Activated T-cell treated with anti-CD3 and anti-CD28 coated beads for 48 hours (primary cell): ENCODE measurements around the gene RFC2.

Experiments used
- DNase-seq: peaks from one replicate; pipeline ENCODE4 v3.0.0-alpha.2; 2020; ENCODE audit warnings: low read depth

RFC2 gene

GRCh38 chr7:74254129-74254857 lies at the start of gene RFC2:
Gene RFC2, minus strand, starts transcription at chr7:74254399. Its CDS starts 16 bp downstream, at chr7:74254383.
- DNase-seq, result peak; percentile 99

DNA sequence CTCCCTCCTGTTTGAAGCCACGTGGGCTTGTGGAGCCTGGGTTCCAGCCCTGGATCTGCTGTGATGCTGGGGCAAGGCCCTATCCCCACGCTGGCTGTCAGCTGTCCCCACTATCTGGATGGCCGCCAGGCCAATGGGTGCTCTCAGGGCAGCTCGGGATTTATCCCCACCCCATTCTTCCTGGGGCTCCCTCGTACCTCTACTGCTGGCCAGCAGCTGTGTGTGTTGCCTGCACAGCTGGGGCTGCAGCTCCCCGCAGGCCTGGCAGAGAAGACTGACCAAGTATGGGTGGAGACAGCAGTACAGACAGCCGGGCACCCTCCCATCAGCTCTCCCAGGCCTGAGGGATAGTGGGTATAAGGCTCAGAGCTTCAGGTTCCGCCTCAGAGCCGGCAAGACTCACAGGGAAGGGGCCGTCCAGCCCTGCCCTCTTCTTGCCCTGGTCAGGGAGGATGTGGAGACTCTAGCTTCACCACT lies 48.6 kb upstream of the RFC2 start:
- DNase-seq, result no peak

- no peak for DNase-seq
Observed at GRCh38 chr7:74300926-74301325, 46.7 kb upstream of the RFC2 start.

- DNase-seq, result no peak
Observed at GRCh38 chr7:74299401-74299800, 45.2 kb upstream of the RFC2 start.

- no peak for DNase-seq
Observed at GRCh38 chr7:74297516-74298233, 43.5 kb upstream of the RFC2 start.

DNA sequence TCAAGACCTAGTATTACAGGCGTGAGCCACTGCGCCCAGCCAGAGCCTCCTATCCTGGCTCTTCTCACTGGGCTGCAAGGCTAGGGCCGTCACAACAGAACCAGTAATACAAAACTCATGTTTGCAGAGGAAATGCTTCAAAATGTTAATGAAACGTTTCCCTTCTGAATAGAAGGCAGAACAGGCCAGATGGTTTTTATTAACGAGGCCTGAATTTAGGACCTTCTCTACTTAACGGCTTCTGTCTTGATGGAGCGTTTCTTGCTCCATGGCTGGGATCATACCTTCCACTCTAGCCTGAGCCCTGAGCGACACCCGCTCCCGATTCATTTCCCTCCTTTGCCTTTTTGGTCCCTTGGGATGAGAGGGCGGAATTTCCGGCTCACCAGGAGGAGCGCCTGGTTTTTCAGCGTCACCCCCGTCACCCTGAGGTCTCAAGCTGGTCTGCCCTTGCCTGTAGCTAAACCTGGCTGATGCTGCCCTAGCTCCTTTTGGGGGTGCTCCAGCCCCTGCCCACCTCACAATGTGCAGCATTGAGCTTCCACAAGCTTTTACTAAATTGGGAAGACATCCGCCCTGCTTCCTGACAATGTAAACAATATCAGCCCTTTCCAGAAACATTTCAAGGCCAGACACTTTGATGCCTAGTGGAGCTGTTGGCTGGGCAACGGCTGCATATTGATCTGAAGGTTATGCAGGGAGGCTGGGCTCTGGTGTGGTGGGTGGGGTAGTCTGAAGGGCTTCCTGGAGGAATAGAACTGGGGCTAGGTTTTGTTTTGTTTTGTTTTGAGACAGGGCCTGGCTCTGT lies 40.2 kb upstream of the RFC2 start:
- no peak for DNase-seq

DNA sequence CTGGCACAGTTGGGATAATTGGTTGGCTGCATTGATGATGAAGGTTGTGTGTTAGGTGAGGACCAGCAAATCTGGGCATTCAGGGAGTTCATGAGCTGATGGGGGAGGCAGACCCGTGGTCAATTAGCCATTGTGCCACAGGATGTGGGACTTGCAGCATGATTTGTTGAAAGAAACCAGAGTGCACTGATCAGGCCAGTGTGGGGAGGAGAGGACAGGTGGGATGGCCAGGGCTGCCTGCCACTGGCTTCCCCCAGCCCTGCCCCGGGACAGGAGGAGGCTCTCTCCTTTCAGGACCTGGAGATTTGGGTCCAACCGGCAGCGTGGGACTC lies 39.3 kb upstream of the RFC2 start:
- DNase-seq, result no peak

DNA sequence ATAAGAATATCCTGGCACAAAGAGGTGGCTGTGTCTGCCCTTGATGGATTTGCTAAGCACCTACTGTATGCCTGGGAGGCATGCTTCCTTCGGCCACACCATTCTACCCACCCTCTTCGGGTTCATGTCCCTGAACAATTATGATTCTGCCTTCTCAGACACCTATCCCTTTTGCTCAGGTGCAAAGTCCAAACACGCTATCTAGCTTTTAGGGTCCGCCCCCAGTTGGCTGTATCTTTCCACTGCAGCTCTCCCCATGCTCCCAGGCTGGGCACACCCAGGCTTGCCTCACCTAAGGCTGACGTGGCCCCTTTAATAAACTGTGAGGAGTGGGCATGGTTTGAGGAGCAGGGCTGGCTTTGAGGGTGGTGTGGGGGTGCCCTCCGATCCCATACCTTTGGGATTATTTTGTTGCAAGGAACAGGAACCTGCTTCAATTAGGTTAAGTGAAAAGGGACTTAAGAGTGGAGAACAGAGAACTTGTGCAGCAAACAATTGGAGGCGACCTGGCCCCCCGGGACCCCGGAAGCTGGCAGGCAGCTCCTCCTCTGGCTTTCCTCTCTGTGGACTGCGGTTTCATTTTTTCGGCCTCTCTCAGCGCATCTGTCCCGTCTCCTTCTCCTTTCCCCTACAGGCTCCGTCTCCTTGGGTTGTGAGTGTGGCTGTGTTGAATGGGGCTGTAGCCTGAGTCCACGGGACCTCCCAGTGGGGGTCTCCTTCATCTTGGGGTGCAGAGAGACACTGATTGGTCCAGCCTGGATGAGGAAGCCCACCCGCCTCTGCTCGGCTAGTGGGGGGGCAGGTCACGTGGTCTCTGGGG lies 38.8 kb upstream of the RFC2 start:
- DNase-seq, result no peak

DNA sequence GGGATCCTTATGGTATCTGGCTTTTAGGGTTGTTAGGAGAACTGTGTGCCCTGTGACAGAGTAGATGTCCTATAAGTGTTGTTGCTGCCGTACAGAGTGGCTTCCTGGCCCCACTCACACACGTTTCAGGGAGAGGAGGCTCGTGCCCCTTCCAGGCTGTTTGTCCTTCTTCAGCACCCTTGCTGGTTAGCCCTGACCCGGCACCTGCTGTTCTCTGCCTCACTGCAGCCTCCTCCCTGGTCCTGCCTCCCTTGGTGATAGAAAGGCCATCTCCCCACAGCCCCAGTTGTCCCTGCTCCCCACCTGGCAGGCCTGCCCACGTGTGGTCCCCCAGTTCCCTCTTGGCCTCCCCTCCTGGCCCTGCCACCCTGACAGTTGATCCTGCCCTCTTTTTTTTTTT lies 37.3 kb upstream of the RFC2 start:
- no peak for DNase-seq

GRCh38 chr7:74290981-74291441 lies 36.8 kb upstream of the RFC2 start:
- DNase-seq, result no peak

GRCh38 chr7:74290553-74290950 lies 36.4 kb upstream of the RFC2 start:
- no peak for DNase-seq

GRCh38 chr7:74289659-74290552 lies 35.7 kb upstream of the RFC2 start:
- no peak for DNase-seq

DNA sequence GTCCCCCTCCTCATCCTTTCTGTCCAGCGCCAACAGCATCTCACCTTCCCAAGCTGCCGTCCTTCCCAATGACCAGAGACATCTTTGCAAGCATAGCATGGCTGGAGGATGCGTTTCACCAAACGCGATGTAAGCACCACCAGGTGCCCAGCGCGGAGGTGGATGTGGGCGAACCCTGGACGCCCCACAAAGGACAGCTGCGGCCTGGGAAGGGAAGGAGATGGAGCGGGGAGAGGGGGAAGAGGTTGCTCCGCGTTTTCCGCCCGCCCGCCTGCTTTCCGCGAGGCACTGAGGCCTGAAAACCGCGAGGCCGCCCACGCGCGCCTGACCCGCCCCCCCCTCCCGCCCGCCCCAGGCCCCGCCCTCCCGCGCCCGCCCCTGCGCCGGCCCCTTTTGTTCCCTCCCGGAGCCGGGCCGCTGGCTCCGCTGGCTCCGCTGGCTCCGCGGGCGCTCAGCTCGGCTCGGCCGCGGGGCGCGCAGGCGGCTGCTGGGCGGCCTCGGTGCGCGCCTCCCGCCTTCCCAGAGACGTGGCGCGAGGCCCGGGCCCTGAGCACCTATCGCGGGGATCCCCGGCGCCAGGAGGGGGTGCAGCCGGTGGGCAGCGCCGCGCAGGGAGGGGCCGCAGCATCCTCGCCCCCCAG lies 34.9 kb upstream of the RFC2 start, which contains the start of gene CLIP2:
Gene CLIP2, plus strand, starts transcription at position 390 of the 641 bp plus-strand sequence. CDS start 28,140 bp downstream, outside the sequence.
- DNase-seq, result peak; percentile 74

- DNase-seq, result no peak
Observed at GRCh38 chr7:74288034-74288881, 34.1 kb upstream of the RFC2 start.

DNA sequence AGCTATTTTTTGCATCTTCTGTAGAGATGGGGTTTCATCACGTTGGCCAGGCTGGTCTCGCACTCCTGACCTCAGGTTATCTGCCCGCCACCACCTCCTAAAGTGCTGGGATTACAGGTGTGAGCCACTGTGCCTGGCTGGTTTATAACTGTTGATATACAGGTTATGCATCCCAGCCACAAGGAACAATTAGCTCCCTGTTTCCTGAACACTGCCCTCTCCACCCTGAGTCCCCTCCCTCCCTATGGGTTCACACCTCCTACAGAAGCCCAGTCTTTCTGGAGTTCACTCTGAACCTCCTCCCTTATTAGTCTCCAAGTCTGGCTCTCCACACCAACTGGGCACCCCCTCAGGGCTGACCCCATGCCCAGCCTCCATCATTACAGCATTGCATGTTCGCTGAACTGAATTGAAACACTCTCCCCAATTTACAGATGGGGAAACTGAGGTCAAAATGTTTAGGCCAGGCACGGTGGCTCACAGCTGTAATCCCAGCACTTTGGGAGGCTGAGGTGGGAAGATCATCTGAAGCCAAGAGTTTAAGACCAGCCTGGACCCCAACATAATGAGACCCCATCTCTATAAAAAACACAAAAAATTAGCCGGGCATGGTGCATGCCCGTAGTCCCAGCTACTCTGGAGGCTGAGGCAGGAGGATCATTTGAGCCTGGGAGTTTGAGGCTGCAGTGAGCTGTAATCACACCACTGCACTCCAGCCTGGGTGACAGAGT lies 33.3 kb upstream of the RFC2 start:
- no peak for DNase-seq

- DNase-seq, result no peak
Observed at GRCh38 chr7:74286131-74286530, 31.9 kb upstream of the RFC2 start.

GRCh38 chr7:74284781-74285259 lies 30.6 kb upstream of the RFC2 start:
- no peak for DNase-seq

GRCh38 chr7:74283858-74284447 lies 29.8 kb upstream of the RFC2 start:
- DNase-seq, result no peak
